UCSD-AML1 (cell line): ENCODE measurements around the gene PRR16.

ENCODE experiments used
- DNase-seq: peaks from one replicate; lab custom pipeline; 2025; ENCODE audit not compliant: unreplicated experiment; lab: John Stamatoyannopoulos, UW

Gene PRR16

GRCh38 chr5:120512791-120513650 lies 48.9 kb downstream of the PRR16 start:
- DNase-seq, result no peak

GRCh38 chr5:120516805-120517204 lies 52.7 kb downstream of the PRR16 start:
- DNase-seq, result no peak

- DNase-seq, result no peak
Observed at GRCh38 chr5:120517607-120518252, 53.6 kb downstream of the PRR16 start.

GRCh38 chr5:120518581-120518980 lies 54.5 kb downstream of the PRR16 start:
- no peak for DNase-seq

GRCh38 chr5:120527251-120527650 lies 63.2 kb downstream of the PRR16 start:
- DNase-seq, result no peak

- DNase-seq, result no peak
Observed at GRCh38 chr5:120528609-120529008, 64.5 kb downstream of the PRR16 start.

GRCh38 chr5:120529386-120529785 lies 65.3 kb downstream of the PRR16 start:
- no peak for DNase-seq

GRCh38 chr5:120531215-120531614 lies 67.1 kb downstream of the PRR16 start:
- DNase-seq, result no peak

GRCh38 chr5:120532835-120533234 lies 68.7 kb downstream of the PRR16 start:
- DNase-seq, result peak; percentile 4

GRCh38 chr5:120533581-120533980 lies 69.5 kb downstream of the PRR16 start:
- no peak for DNase-seq

GRCh38 chr5:120535900-120536299 lies 71.8 kb downstream of the PRR16 start:
- no peak for DNase-seq

- DNase-seq, result no peak
Observed at GRCh38 chr5:120538149-120538548, 74.0 kb downstream of the PRR16 start.

- DNase-seq, result peak; percentile 2
Observed at GRCh38 chr5:120538644-120539043, 74.5 kb downstream of the PRR16 start.

GRCh38 chr5:120539471-120539870 lies 75.4 kb downstream of the PRR16 start:
- DNase-seq, result no peak

- DNase-seq, result no peak
Observed at GRCh38 chr5:120540097-120540496, 76.0 kb downstream of the PRR16 start.

GRCh38 chr5:120544043-120544442 lies 79.9 kb downstream of the PRR16 start:
- no peak for DNase-seq

- no peak for DNase-seq
Observed at GRCh38 chr5:120545007-120545406, 80.9 kb downstream of the PRR16 start.

GRCh38 chr5:120545951-120546350 lies 81.9 kb downstream of the PRR16 start:
- DNase-seq, result no peak

- no peak for DNase-seq
Observed at GRCh38 chr5:120546922-120547321, 82.8 kb downstream of the PRR16 start.

- DNase-seq, result no peak
Observed at GRCh38 chr5:120550358-120550757, 86.3 kb downstream of the PRR16 start.

GRCh38 chr5:120552638-120553037 lies 88.5 kb downstream of the PRR16 start:
- DNase-seq, result no peak

GRCh38 chr5:120555345-120555744 lies 91.2 kb downstream of the PRR16 start:
- DNase-seq, result no peak
